Keratinocyte (primary cell): ENCODE data around the gene FLYWCH1. TPM values are rescaled to one million over a fixed set of nuclear protein-coding genes. Genes with fewer than 3 reads are reported as not detected.

Experiments used
- DNase-seq: peaks from one replicate; pipeline ENCODE4 v3.0.0-alpha.2; 2011; ENCODE audit warnings: low read depth, missing footprints, low spot score
- FAIRE-seq: peaks from 2 replicates; lab custom pipeline; 2011; peaks lifted over from hg19 to GRCh38; lab: Jason Lieb, UNC
- H2AFZ ChIP-seq: 2 replicates; pipeline ENCODE4 v1.6.0; 2012; ENCODE audit warnings: low read length, control low read depth, inconsistent platforms; ENCODE audit not compliant: control insufficient read depth
- H3K27ac ChIP-seq: 2 replicates; pipeline ENCODE4 v1.5.1; 2011; ENCODE audit warnings: low read length; ENCODE audit not compliant: control insufficient read depth, insufficient read depth
- H3K27me3 ChIP-seq: 3 replicates; pipeline ENCODE4 v1.6.0; 2011; ENCODE audit warnings: low read length; ENCODE audit not compliant: control insufficient read depth, insufficient read depth; ENCODE audit errors: extremely low read depth
- H3K36me3 ChIP-seq, 2 experiments: 2 replicates in 1 of 2; 3 replicates in 1 of 2; pipeline ENCODE4 v1.5.1; 2011; ENCODE audit warnings: low read length in 2 of 2, mild to moderate bottlenecking in 1 of 2; ENCODE audit not compliant: control insufficient read depth in 2 of 2, insufficient read depth in 2 of 2; ENCODE audit errors: extremely low read depth in 1 of 2
- H3K4me1 ChIP-seq: 3 replicates; pipeline ENCODE4 v1.5.1; 2011; ENCODE audit warnings: low read length; ENCODE audit not compliant: control insufficient read depth, insufficient read depth; ENCODE audit errors: extremely low read depth
- H3K4me2 ChIP-seq: 3 replicates; pipeline ENCODE4 v1.6.0; 2011; ENCODE audit warnings: low read depth, low read length; ENCODE audit not compliant: control insufficient read depth, insufficient read depth; ENCODE audit errors: extremely low read depth
- H3K4me3 ChIP-seq, 3 experiments: fragments of 200-600 bp in 1 of 3; sonication (generic) in 1 of 3; 2 replicates in 2 of 3; 3 replicates in 1 of 3; pipeline ENCODE4 v1.5.1; 2011 to 2016; ENCODE audit warnings: low read length in 3 of 3, mild to moderate bottlenecking in 3 of 3, control low read depth in 2 of 3, inconsistent platforms in 1 of 3, low read depth in 1 of 3, mixed read lengths in 1 of 3, mixed run types in 1 of 3, moderate library complexity in 1 of 3; ENCODE audit not compliant: control insufficient read depth in 2 of 3, insufficient read depth in 2 of 3; ENCODE audit errors: extremely low read depth in 1 of 3
- H3K79me2 ChIP-seq: 2 replicates; pipeline ENCODE4 v1.6.0; 2012; ENCODE audit warnings: low read length; ENCODE audit not compliant: control insufficient read depth, insufficient read depth
- H3K9ac ChIP-seq: 3 replicates; pipeline ENCODE4 v1.6.0; 2011; ENCODE audit warnings: low read length; ENCODE audit not compliant: control insufficient read depth, insufficient read depth; ENCODE audit errors: extremely low read depth
- H3K9me1 ChIP-seq: 3 replicates; pipeline ENCODE4 v1.6.0; 2011; ENCODE audit warnings: low read length; ENCODE audit not compliant: control insufficient read depth, insufficient read depth; ENCODE audit errors: extremely low read depth
- H3K9me3 ChIP-seq: 2 replicates; pipeline ENCODE4 v1.5.1; 2012; ENCODE audit warnings: low read depth, low read length; ENCODE audit not compliant: control insufficient read depth
- H4K20me1 ChIP-seq: 3 replicates; pipeline ENCODE4 v1.6.0; 2011; ENCODE audit warnings: low read length; ENCODE audit not compliant: control insufficient read depth, insufficient read depth; ENCODE audit errors: extremely low read depth
- EZH2 ChIP-seq: IDR thresholded peaks from one replicate; pipeline ENCODE4 v1.6.1; 2012; ENCODE audit warnings: inconsistent platforms, mild to moderate bottlenecking, low read length, moderate library complexity
- dilution Hi-C: fragments of 300-500 bp; cut with MboI; formaldehyde crosslinking; loops from one replicate; pipeline ENCODE4 v1.7.0; 2020; ENCODE audit warnings: low sequenced_read_pairs; ENCODE audit not compliant: extremely low pct_ligation_motif_present
- polyA plus RNA-seq, 5 experiments: library from polyadenylated mRNA; depleted of rRNA in 3 of 5; stranded (reverse) in 3 of 5; stranded (forward) in 1 of 5; unstranded in 1 of 5; fragments of >200 nt; gene quantifications; 1 replicate in 1 of 5; 2 replicates in 3 of 5; 3 replicates in 1 of 5; pipeline versions ENCODE4 v1.2.1 to v1.2.3, GENCODE V29; 2011 to 2012; ENCODE audit warnings: missing spikeins in 2 of 5, low read depth in 1 of 5, low replicate concordance in 1 of 5
- TF ChIP-seq, protein P1 (sequence below), 3 experiments: IDR thresholded peaks in 1 of 3; conservative IDR thresholded peaks in 1 of 3; optimal IDR thresholded peaks in 1 of 3; 2 replicates in 2 of 3; 3 replicates in 1 of 3; pipeline versions ENCODE3 to v1.5.1; 2011; ENCODE audit warnings: low read length in 3 of 3, mild to moderate bottlenecking in 3 of 3, moderate library complexity in 2 of 3, control low read depth in 1 of 3, inconsistent platforms in 1 of 3; ENCODE audit not compliant: insufficient read depth in 2 of 3; ENCODE audit errors: extremely low read depth in 1 of 3

The FLYWCH1 gene
- polyA plus RNA-seq, 1 donor (not counting 4 experiments of a cell fraction or from before 2014, with no cell fraction given): 16.2 TPM

DNA sequence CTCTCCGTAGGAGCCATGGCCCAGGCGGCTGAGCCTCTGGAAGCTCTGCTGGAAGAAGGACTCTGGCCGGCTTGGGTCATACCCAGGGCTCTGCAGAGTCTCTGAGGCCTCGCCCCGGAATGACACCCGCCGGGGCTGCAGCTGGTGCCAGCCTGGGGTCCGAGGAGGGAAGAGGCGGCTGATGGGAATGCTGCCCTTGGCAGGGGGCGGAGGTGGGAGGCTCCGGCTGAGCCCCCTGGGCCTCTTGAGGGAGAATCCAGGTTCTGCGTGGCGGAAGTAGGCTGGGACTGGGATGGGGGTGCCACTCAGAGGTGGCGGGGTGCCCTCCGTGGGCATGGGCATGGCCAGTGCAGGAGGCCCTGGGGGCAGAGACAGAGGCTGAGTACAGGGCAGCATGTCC is 64.9 kb downstream of the FLYWCH1 start:
- H3K27me3 ChIP-seq: no peaks in the 10 kb centered on the region
- no peak for FAIRE-seq
- H3K9me3 ChIP-seq: no peaks in the 10 kb centered on the region
- H3K79me2 ChIP-seq: peaks cover 17% of the 10 kb centered on the region
- H2AFZ ChIP-seq: no peak overlapping the region
- peaks cover 1 to 17% of the 10 kb centered on the region in 2 experiments for H3K36me3 ChIP-seq
- H3K27ac ChIP-seq: no peak overlapping the region
- dilution Hi-C loops: no loop called here
- peaks cover 21% of the 10 kb centered on the region for H3K4me1 ChIP-seq
- H3K4me3 ChIP-seq: no peak overlapping the region
- no peak for DNase-seq
- TF ChIP-seq EZH2: no peak
- TF ChIP-seq, protein P1, sequence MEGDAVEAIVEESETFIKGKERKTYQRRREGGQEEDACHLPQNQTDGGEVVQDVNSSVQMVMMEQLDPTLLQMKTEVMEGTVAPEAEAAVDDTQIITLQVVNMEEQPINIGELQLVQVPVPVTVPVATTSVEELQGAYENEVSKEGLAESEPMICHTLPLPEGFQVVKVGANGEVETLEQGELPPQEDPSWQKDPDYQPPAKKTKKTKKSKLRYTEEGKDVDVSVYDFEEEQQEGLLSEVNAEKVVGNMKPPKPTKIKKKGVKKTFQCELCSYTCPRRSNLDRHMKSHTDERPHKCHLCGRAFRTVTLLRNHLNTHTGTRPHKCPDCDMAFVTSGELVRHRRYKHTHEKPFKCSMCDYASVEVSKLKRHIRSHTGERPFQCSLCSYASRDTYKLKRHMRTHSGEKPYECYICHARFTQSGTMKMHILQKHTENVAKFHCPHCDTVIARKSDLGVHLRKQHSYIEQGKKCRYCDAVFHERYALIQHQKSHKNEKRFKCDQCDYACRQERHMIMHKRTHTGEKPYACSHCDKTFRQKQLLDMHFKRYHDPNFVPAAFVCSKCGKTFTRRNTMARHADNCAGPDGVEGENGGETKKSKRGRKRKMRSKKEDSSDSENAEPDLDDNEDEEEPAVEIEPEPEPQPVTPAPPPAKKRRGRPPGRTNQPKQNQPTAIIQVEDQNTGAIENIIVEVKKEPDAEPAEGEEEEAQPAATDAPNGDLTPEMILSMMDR (optimal IDR thresholded peaks at IDR 0.05 in 1 of 3, IDR thresholded peaks at IDR 0.05 in 1 of 3, conservative IDR thresholded peaks at IDR 0.05 in 1 of 3; ENCODE audit: extremely low read depth in 1 of 3, insufficient read depth in 2 of 3, low read length in 3 of 3): no peak
- no peaks in the 10 kb centered on the region for H3K9me1 ChIP-seq
- no peak overlapping the region for H3K9ac ChIP-seq
- no peaks in the 10 kb centered on the region for H4K20me1 ChIP-seq
- no peak overlapping the region for H3K4me2 ChIP-seq

DNA sequence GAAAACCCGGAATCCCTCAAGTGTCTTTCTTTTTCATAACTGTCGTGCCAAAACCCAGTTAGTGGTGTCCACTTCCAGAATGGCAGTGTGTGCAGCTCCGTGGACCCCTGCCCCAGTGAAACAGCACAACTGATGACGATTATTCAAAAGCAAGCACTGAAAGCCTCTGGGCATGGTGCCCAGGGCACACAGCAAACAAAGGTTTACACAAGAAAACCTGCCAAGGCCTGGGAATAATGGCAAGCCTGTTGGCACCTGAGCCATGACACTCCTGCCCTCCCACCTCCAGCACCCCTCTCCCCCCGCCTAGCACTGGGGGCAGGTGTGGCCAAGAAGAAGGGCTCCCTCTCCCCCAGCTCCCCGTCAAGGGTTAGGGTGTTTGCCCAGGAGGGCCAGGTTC is 65.7 kb downstream of the FLYWCH1 start:
- TF ChIP-seq, protein P1 (optimal IDR thresholded peaks at IDR 0.05 in 1 of 3, IDR thresholded peaks at IDR 0.05 in 1 of 3, conservative IDR thresholded peaks at IDR 0.05 in 1 of 3; ENCODE audit: extremely low read depth in 1 of 3, insufficient read depth in 2 of 3, low read length in 3 of 3): no peak
- no peak for TF ChIP-seq EZH2
- Histone ChIP-seq H3K9ac (no peak overlapping the region), H3K4me1 (peaks cover 24% of the 10 kb centered on the region), H3K9me1 (no peaks in the 10 kb centered on the region), H3K9me3 (no peaks in the 10 kb centered on the region), H4K20me1 (no peaks in the 10 kb centered on the region), H3K4me3 (no peak overlapping the region), H3K79me2 (peaks cover 17% of the 10 kb centered on the region), H3K27me3 (no peaks in the 10 kb centered on the region), H3K27ac (no peak overlapping the region), H3K36me3 (peaks cover 1 to 16% of the 10 kb centered on the region in 2 experiments), H3K4me2 (no peak overlapping the region), H2AFZ (no peak overlapping the region)
- no peak for FAIRE-seq
- DNase-seq: no peak
- dilution Hi-C loops: no loop called here
